HCT116 (cell line): ENCODE measurements around the gene SLC44A4.

Experiments
- ELF1 ChIP-seq: IDR thresholded peaks from 2 replicates; pipeline ENCODE4 v1.6.1; 2012; ENCODE audit warnings: low read depth, borderline replicate concordance
- EZH2 ChIP-seq: fragments of 200-600 bp; sonication (generic); IDR thresholded peaks from 2 replicates; pipeline ENCODE4 v1.6.1; 2017; ENCODE audit warnings: antibody characterized with exemption, mixed run types
- JUND ChIP-seq: IDR thresholded peaks from 2 replicates; pipeline ENCODE4 v1.6.1; 2012
- POLR2A ChIP-seq: IDR thresholded peaks from 2 replicates; pipeline ENCODE4 v1.7.0; 2011; ENCODE audit warnings: borderline replicate concordance; ENCODE audit not compliant: insufficient read depth, insufficient read length; ENCODE audit errors: extremely low read depth
- SIN3A ChIP-seq: IDR thresholded peaks from 2 replicates; pipeline ENCODE4 v1.6.1; 2012; ENCODE audit warnings: low read depth
- TF ChIP-seq, protein P1 (sequence below), 3 experiments: fragments of 200-600 bp in 1 of 3; sonication (generic) in 1 of 3; IDR thresholded peaks in 2 of 3; conservative IDR thresholded peaks in 1 of 3; 2 replicates each; pipeline ENCODE4 v1.5.1; 2012 to 2017; ENCODE audit warnings: low read depth in 2 of 3, low read length in 2 of 3, antibody characterized with exemption in 1 of 3, borderline replicate concordance in 1 of 3, control low read depth in 1 of 3, mild to moderate bottlenecking in 1 of 3, mixed read lengths in 1 of 3, mixed run types in 1 of 3, moderate library complexity in 1 of 3; ENCODE audit not compliant: insufficient read depth in 1 of 3

DNA sequence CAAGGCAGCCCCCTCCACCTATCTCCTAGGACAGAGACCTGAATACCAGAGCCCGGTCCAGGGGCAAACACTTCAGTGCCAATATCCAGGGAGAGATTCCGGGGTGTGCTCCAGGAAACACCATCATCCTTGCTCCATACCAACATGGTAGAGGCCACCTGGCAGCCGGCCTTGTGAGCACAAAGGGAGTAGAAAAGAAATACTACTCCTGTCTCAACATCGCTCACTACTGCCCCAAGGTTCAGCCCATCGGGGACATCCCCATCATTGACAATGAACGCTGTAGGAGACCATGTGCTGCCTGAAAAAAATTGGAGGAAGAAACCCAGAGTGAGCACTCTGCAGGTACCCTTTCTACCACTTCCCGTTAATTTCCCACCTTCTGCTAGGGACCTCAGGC lies 17.6 kb downstream of the SLC44A4 start:
- TF ChIP-seq SIN3A (no peak), EZH2 (no peak), JUND (no peak), ELF1 (no peak), POLR2A (no peak)
- TF ChIP-seq, protein P1, sequence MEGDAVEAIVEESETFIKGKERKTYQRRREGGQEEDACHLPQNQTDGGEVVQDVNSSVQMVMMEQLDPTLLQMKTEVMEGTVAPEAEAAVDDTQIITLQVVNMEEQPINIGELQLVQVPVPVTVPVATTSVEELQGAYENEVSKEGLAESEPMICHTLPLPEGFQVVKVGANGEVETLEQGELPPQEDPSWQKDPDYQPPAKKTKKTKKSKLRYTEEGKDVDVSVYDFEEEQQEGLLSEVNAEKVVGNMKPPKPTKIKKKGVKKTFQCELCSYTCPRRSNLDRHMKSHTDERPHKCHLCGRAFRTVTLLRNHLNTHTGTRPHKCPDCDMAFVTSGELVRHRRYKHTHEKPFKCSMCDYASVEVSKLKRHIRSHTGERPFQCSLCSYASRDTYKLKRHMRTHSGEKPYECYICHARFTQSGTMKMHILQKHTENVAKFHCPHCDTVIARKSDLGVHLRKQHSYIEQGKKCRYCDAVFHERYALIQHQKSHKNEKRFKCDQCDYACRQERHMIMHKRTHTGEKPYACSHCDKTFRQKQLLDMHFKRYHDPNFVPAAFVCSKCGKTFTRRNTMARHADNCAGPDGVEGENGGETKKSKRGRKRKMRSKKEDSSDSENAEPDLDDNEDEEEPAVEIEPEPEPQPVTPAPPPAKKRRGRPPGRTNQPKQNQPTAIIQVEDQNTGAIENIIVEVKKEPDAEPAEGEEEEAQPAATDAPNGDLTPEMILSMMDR (IDR thresholded peaks at IDR 0.05 in 2 of 3, conservative IDR thresholded peaks at IDR 0.05 in 1 of 3; ENCODE audit: borderline replicate concordance in 1 of 3, insufficient read depth in 1 of 3, low read depth in 2 of 3, low read length in 2 of 3): no peak
